GM23338 (cell line): ENCODE measurements around the gene CCNB1. TPM values are rescaled to one million over a fixed set of nuclear protein-coding genes. Genes with fewer than 3 reads are reported as not detected.
"Not testable (repeated sequence)": the region's sequence is repeated elsewhere in the genome, so short reads cannot be mapped to it uniquely, and the experiment has no call there.

Experiments used
- ATAC-seq: fragments of 200-7000 bp; cut with Tn5 transposase; 3 replicates; pipeline ENCODE4 v1.9.1; 2020
- DNase-seq: peaks from one replicate; pipeline ENCODE4 v3.0.0-alpha.2; 2015; ENCODE audit warnings: low spot score
- H2AFZ ChIP-seq: fragments of 200-600 bp; sonication (generic); 2 replicates; pipeline ENCODE4 v1.8.0; 2016; ENCODE audit warnings: antibody characterized with exemption, mild to moderate bottlenecking, moderate library complexity
- H3F3A ChIP-seq: fragments of 200-600 bp; sonication (generic); replicated peaks from 2 replicates; pipeline ENCODE4 v1.8.0; 2017; ENCODE audit warnings: antibody characterized with exemption, mixed run types, low read depth
- H3K27ac ChIP-seq: fragments of 200-600 bp; sonication (generic); 2 replicates; pipeline ENCODE4 v1.6.1; 2016; ENCODE audit warnings: low read depth
- H3K27me3 ChIP-seq: fragments of 200-600 bp; sonication (generic); 2 replicates; pipeline ENCODE4 v1.8.0; 2016; ENCODE audit warnings: mild to moderate bottlenecking, mixed run types, moderate library complexity; ENCODE audit not compliant: insufficient read depth
- H3K36me3 ChIP-seq: fragments of 200-600 bp; sonication (generic); 2 replicates; pipeline ENCODE4 v1.8.0; 2016; ENCODE audit warnings: mild to moderate bottlenecking; ENCODE audit not compliant: insufficient read depth
- H3K4me1 ChIP-seq: fragments of 200-600 bp; sonication (generic); 2 replicates; pipeline ENCODE4 v1.8.0; 2016; ENCODE audit warnings: mild to moderate bottlenecking, moderate library complexity; ENCODE audit not compliant: insufficient read depth
- H3K4me2 ChIP-seq: fragments of 200-600 bp; sonication (generic); 2 replicates; pipeline ENCODE4 v1.7.1; 2017; ENCODE audit warnings: mixed run types
- H3K4me3 ChIP-seq: fragments of 200-600 bp; sonication (generic); 2 replicates; pipeline ENCODE4 v1.6.1; 2016; ENCODE audit warnings: mixed run types
- H3K79me2 ChIP-seq: fragments of 200-600 bp; sonication (generic); replicated peaks from 2 replicates; pipeline ENCODE4 v1.8.0; 2017; ENCODE audit warnings: mild to moderate bottlenecking; ENCODE audit not compliant: insufficient read depth
- H3K9me2 ChIP-seq: fragments of 200-600 bp; sonication (generic); 2 replicates; pipeline ENCODE4 v1.8.0; 2017; ENCODE audit not compliant: insufficient read depth
- H4K20me1 ChIP-seq: fragments of 200-600 bp; sonication (generic); replicated peaks from 2 replicates; pipeline ENCODE4 v1.8.0; 2017; ENCODE audit warnings: mild to moderate bottlenecking; ENCODE audit not compliant: insufficient read depth
- H3K27ac Mint-ChIP-seq: 2 replicates; pipeline ENCODE4 v1.8.0; 2020; ENCODE audit warnings: inconsistent platforms, mild to moderate bottlenecking, moderate library complexity, mixed read lengths
- H3K27me3 Mint-ChIP-seq: 3 replicates; pipeline ENCODE4 v1.8.0; 2022; ENCODE audit warnings: low read depth, mild to moderate bottlenecking, moderate library complexity, mixed read lengths, inconsistent platforms; ENCODE audit not compliant: insufficient read depth, poor library complexity
- H3K36me3 Mint-ChIP-seq: 3 replicates; pipeline ENCODE4 v1.8.0; 2021; ENCODE audit warnings: low read depth, mild to moderate bottlenecking, inconsistent platforms, moderate library complexity, mixed read lengths
- H3K4me1 Mint-ChIP-seq: 3 replicates; pipeline ENCODE4 v1.8.0; 2020; ENCODE audit warnings: mild to moderate bottlenecking, inconsistent platforms, mixed read lengths
- H3K4me3 Mint-ChIP-seq: 3 replicates; pipeline ENCODE4 v1.8.0; 2021; ENCODE audit warnings: moderate library complexity, mild to moderate bottlenecking, inconsistent platforms, mixed read lengths
- H3K9me3 Mint-ChIP-seq: 3 replicates; pipeline ENCODE4 v1.8.0; 2020; ENCODE audit warnings: moderate library complexity, mild to moderate bottlenecking, inconsistent platforms, mixed read lengths
- CTCF ChIP-seq, 2 experiments: fragments of 200-600 bp in 1 of 2; sonication (generic) in 1 of 2; conservative IDR thresholded peaks; 2 replicates each; pipeline versions ENCODE4 v1.5.1 to v1.6.1; 2016 to 2017; ENCODE audit warnings: antibody characterized with exemption in 2 of 2, low read depth in 2 of 2, mild to moderate bottlenecking in 2 of 2, moderate library complexity in 1 of 2
- JUNB ChIP-seq: IDR thresholded peaks from one replicate; pipeline ENCODE4 v1.6.1; 2016; ENCODE audit warnings: antibody characterized with exemption; ENCODE audit not compliant: unreplicated experiment
- REST ChIP-seq: IDR thresholded peaks from one replicate; pipeline ENCODE4 v1.6.1; 2018; ENCODE audit warnings: antibody characterized with exemption; ENCODE audit not compliant: unreplicated experiment
- STAT1 ChIP-seq: IDR thresholded peaks from one replicate; pipeline ENCODE4 v1.6.1; 2016; ENCODE audit warnings: antibody characterized with exemption; ENCODE audit not compliant: unreplicated experiment
- ZNF114 ChIP-seq: fragments of 250-450 bp; sonication (Bioruptor Pico); IDR thresholded peaks from 2 replicates; pipeline ENCODE4 v1.5.0; 2020; ENCODE audit warnings: mild to moderate bottlenecking, moderate library complexity
- ZNF331 ChIP-seq: fragments of 250-450 bp; sonication (Bioruptor Pico); IDR thresholded peaks from 2 replicates; pipeline ENCODE4 v1.5.0; 2020; ENCODE audit warnings: low read depth, mild to moderate bottlenecking, moderate library complexity
- polyA plus RNA-seq: library from polyadenylated mRNA; unstranded; fragments of >200 nt; fragmentation: Nextera tagmentation; extraction: Ambion mirVana; gene quantifications from 2 replicates; pipeline ENCODE4 v1.2.1, GENCODE V29; 2016
- total RNA-seq: library from RNA; depleted of rRNA; stranded (reverse); fragments of >200 nt; shearing (Covaris generic); gene quantifications from 2 replicates; pipeline ENCODE4 v1.2.3, GENCODE V29; 2014

Gene CCNB1
- total and polyA plus RNA-seq, 2 experiments from 2014 or later = 273 to 400 TPM

GRCh38 chr5:69181659-69182293 is 14.8 kb downstream of the CCNB1 start:
- H3K27ac ChIP-seq, H3K9me2 ChIP-seq, H3K27me3 Mint-ChIP-seq, H3K4me1 Mint-ChIP-seq, H3K27ac Mint-ChIP-seq, H3K4me1 ChIP-seq, H3K4me3 ChIP-seq, H3K9me3 Mint-ChIP-seq, H3K4me3 Mint-ChIP-seq, H2AFZ ChIP-seq, H4K20me1 ChIP-seq, ATAC-seq, H3K4me2 ChIP-seq, H3K27me3 ChIP-seq, H3K79me2 ChIP-seq: not testable (repeated sequence)
- peaks cover 10% of the 10 kb centered on the region for H3K36me3 ChIP-seq
- peak; percentile 20 for DNase-seq
- H3F3A ChIP-seq = peaks cover 22% of the 10 kb centered on the region
- H3K36me3 Mint-ChIP-seq = peaks cover 16% of the 10 kb centered on the region

GRCh38 chr5:69184621-69185020 is 17.7 kb downstream of the CCNB1 start:
- H3K27ac Mint-ChIP-seq = no peak overlapping the region
- peaks cover 7% of the 10 kb centered on the region for H3K27me3 Mint-ChIP-seq
- no peak for ATAC-seq
- H3K9me3 Mint-ChIP-seq = peaks cover 6% of the 10 kb centered on the region
- H3K4me3 ChIP-seq = no peak overlapping the region
- no peak overlapping the region for H3K4me2 ChIP-seq
- H3K9me2 ChIP-seq = no peaks in the 10 kb centered on the region
- no peak overlapping the region for H3K27ac ChIP-seq
- no peak overlapping the region for H3K4me3 Mint-ChIP-seq
- H2AFZ ChIP-seq = no peak overlapping the region
- H3K79me2 ChIP-seq = no peaks in the 10 kb centered on the region
- no peaks in the 10 kb centered on the region for H3F3A ChIP-seq
- H3K27me3 ChIP-seq = no peaks in the 10 kb centered on the region
- no peaks in the 10 kb centered on the region for H3K4me1 ChIP-seq
- H3K36me3 ChIP-seq = no peaks in the 10 kb centered on the region
- no peaks in the 10 kb centered on the region; the same call in 2 of the 3 replicates for H3K4me1 Mint-ChIP-seq
- peak; percentile 49 for DNase-seq
- no peaks in the 10 kb centered on the region for H4K20me1 ChIP-seq
- no peaks in the 10 kb centered on the region for H3K36me3 Mint-ChIP-seq
- no peak for TF ChIP-seq ZNF331 (CRISPR knock-in tag)
- no peak for TF ChIP-seq REST
- TF ChIP-seq ZNF114 = no peak
- no peak for TF ChIP-seq CTCF (conservative IDR thresholded peaks at IDR 0.05; ENCODE audit: low read depth in 2 of 2)
- TF ChIP-seq STAT1 = no peak
- no peak for TF ChIP-seq JUNB
